GM20431 (cell line): ENCODE measurements around the gene EPHA6.

Experiments
- in situ Hi-C: fragments of 300-500 bp; cut with MseI, MboI; formaldehyde crosslinking; loops from one replicate; pipeline ENCODE4 v1.15.0; 2020; ENCODE audit warnings: low sequenced_read_pairs; ENCODE audit not compliant: unreplicated experiment

Gene EPHA6

GRCh38 chr3:97721446-97721845, 907.1 kb downstream of the EPHA6 start:
- in situ Hi-C loops = no loop called here

- in situ Hi-C loops = no loop called here
These were observed 922.5 kb downstream of the EPHA6 start for GRCh38 chr3:97736928-97737327.

- in situ Hi-C loops = no loop called here
These were observed 924.4 kb downstream of the EPHA6 start for GRCh38 chr3:97738761-97739160.

- in situ Hi-C loops = no loop called here
These were observed 927.6 kb downstream of the EPHA6 start for GRCh38 chr3:97742036-97742435.

DNA sequence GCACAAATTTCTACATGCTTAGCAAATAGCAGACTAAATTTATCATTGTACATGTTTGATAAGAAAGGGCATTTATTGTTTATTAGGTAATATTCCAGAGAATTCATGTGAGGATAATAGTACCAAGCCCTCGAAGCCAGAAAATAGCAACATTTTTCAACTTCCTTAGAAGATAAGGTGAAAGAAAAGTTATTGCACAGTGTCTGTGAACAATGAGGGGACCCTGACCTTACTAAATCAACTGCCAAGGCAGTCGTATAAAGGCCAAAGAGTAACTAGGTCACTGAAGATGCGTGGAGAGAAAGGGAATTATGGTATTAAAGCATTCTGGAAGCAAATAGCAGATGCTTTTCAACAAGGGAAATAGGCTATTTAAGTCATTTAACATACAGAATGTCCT, 929.9 kb downstream of the EPHA6 start:
- in situ Hi-C loops = no loop called here

DNA sequence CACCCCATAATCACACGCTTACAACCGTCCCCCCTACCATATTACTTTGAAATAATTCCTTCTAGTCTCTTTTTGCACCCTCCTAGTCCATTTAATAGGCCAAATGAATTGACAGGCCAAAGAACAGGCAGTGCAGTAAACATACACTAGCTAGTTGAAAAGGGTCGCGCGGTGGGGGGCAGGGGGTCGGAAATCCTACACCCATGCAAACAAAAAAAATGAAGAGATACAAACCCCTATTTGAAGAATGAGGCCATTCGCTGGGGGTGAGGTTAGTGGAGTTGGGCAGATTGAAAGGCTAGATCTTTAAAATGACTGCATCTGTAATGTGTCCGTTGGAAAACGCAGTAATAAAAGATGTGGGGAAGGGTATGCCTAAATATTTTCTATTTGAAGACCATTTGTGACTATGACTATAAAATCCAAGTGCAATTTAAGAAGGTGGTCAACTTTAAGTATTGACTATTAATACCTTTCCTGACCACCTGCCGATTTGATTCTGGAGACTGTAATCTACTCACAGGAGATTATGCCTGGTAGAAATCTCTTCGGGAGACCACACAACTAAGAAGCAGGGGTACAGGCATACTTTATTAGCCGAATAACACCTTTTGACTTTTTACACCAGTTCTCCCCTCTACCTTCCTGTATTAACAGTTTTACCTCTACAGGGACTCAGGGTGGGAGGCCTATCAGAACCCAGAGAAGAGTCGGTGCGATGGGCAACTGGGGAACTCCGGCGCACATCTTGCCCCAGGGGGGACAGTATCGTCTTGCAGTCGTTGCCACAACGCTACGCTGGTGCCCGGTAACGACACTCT, 949.4 kb downstream of the EPHA6 start:
- in situ Hi-C loops = no loop called here

GRCh38 chr3:97764407-97765238, 950.2 kb downstream of the EPHA6 start, which contains the start of gene ARL6:
TSS of gene ARL6 (plus strand) at chr3:97764758. CDS start at chr3:97768108, 3,350 bp downstream.
- in situ Hi-C loops = no loop called here

- in situ Hi-C loops = no loop called here
These were observed 950.9 kb downstream of the EPHA6 start for GRCh38 chr3:97765336-97765735.

- in situ Hi-C loops = no loop called here
These were observed 958.5 kb downstream of the EPHA6 start for GRCh38 chr3:97772926-97773325.

DNA sequence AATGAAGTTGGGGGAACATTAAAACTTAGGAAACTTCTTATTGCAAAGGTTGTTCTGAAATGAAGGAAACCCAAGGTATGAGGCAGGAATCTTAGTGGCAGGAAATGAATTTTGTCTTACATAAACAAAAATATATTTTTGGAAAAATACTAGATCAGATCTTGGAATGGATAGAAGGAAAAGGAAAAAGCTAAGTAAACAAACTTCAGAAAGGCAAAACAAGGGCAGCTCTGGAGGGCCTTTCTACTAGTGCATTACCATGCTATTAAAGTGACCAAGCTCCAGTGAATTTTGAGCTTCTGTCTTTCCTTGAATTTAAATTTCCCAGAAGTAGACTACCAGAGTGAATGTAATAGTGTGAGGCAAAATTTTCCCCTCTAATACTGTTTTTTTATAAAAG, 963.8 kb downstream of the EPHA6 start:
- in situ Hi-C loops = loop anchor here (25.0 kb wide), 1 partner anchor 559 kb away; no protein-coding TSS in a partner anchor

GRCh38 chr3:97793420-97794019, 979.1 kb downstream of the EPHA6 start:
- in situ Hi-C loops = loop anchor here (5.0 to 25.0 kb wide), 2 partner anchors 229 to 544 kb away; no protein-coding TSS in a partner anchor

DNA sequence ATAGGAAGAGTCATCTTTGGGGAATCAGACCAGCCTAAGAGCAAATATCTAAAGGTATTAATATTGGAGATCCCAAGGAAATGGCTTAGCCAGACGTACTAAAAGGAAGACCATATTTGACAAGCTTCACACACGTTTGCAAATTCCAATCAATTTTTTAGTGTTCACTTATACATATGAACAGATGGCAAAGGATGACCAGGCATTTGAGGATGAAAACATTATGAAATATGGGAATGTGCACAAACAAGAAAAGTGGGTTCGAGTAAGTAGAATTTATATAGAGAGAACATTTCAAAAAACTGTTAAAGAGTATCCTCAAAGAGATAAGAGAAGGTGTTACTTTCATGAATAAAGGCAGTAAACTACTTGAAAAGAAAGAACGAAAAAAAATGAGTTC, 981.6 kb downstream of the EPHA6 start:
- in situ Hi-C loops = loop anchor here (25.0 kb wide), 1 partner anchor 541 kb away; no protein-coding TSS in a partner anchor
